ENCODE measurements around the gene FAM89B.

Gene FAM89B

GRCh38 chr11:65586676-65587075 is 14.3 kb downstream of the FAM89B start:
- DNase-seq (ENCODE audit: extremely low read depth in 1 of 2, low read depth in 1 of 2) = no peak

DNA sequence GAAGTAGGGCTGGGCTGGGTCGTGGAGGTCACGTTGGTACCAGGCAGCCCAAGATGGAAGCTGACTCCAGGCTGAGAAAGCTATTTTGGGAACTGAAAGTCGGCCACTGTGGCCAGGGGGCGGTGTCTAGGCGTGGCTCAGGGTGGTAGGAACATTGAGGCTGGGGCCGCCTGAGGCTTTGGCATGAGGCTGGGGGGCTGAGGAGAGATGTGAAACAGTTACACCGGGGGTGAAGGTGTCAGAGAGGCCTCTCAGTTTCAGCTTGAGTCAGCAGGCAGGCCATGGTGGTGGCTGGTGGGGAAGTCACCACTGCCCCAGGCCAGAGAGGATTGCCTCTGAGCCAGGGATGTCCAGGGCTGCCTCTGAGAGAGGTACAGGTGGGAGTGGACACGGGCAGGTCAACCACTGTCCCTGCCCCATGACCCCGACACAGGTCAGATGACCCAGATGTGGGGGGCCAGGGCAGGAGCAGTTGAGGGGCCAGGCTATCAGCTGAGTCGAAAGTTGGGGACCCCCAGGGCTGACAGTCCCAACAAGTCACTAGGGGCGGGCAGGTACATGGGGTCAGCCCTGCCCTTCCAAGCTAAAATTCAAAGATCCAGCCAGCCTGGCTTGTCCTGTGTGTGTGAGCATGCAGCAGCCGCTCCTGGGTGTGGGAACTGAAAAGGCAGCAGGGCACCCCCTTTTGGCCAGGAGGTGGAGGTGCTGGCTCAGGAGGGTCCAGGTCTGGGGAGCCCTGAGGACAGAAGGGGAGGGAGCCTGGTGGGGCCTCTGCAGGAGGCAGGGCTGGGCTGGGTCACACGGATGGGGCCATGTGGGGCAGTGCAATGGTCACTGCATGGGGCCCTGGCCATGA is 16.1 kb downstream of the FAM89B start:
- DNase-seq (ENCODE audit: extremely low read depth in 1 of 2, low read depth in 1 of 2) = peak; percentile 77 to 82

DNA sequence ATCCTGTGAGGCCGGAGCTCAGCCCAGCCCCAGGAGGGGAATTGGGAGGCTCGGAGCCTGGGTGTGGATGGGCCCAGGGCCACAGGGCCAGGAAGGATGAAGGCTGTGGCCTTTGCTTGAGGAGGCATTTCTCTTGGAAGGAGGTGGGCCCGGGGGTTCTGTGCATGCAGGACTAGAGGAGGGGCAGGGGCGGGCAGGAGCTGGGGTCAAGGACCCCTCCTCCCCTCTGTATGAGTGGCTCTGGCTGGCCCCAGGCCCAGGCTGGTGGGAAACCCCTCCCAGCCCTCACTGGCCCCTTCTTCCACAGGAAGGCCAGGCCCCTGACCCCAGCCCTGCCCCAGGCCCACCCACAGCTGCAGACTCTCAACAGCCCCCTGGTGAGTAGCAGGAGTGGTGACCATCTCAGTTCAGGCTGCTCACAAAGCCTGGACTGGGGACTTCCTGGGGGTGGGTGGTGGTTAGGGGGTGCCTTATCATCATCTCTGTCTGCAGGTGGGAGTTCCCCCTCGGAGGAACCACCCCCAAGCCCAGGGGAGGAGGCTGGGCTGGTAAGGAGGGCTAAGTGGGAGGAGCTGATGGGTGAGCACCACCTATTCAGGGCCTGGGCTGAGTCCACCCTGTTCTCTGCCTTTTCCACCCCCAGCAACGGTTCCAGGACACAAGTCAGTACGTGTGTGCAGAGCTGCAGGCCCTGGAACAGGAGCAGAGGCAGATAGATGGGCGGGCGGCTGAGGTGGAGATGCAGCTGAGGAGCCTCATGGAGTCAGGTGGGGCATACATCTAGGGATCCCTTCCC is 17.3 kb downstream of the FAM89B start:
- DNase-seq (ENCODE audit: extremely low read depth in 1 of 2, low read depth in 1 of 2) = peak in 1 of 2 donors; percentile 67

DNA sequence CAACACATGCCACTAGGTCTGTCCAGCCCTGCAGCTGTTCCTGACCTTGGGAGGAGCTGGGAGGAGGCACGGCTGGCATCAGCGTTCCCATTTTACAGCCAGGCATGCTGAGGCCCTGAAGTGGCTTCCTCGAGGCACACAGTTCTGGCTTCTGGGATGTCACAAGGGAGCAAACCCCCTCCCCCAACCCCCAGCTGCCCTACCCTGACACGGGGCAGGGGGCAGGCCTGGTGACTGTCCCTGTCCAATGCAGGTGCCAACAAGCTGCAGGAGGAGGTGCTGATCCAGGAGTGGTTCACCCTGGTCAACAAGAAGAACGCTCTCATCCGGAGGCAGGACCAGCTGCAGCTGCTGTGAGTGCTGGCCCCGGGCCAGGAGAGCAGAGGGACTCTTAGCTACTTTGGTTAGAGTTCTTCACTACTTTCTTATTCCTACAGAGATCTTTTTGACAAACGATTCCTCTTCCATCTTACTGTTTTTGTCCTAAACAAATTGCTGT is 18.0 kb downstream of the FAM89B start:
- DNase-seq (ENCODE audit: extremely low read depth in 1 of 2, low read depth in 1 of 2) = no peak

GRCh38 chr11:65591939-65592857 is 19.9 kb downstream of the FAM89B start:
- no peak for DNase-seq (ENCODE audit: extremely low read depth in 1 of 2, low read depth in 1 of 2)

DNA sequence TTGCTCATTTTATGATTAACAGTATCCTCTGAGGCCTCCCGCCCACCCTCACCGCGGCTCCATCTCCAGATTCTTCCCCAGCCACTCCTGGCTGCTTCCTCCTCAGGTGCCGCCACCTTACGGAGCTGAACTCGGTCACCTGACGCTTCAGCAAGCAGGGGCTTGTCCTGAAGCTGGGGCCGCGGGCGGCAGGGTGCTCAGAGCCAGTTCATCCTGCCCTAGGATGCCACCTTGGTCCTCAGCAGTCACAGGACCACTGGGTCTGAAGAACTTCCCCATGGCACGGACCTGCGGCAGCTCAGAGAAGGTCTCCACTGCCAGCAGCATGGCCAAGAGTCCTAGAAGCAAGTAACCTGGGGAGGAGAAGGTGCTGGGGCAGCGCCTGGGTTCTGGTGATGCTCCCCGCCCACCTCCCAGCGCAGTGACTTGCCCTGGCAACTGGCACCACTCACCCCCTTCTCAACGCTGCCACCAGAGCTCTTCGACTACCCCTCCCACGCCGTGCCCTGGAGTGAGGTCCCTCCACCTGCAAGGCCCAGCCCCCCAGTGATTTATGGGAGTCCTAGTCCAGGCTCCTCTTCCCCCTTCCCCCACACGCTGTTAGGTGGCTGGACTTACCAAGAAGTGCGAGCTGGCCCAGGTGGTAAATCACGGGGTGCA is 20.6 kb downstream of the FAM89B start:
- no peak for DNase-seq (ENCODE audit: extremely low read depth in 1 of 2, low read depth in 1 of 2)

GRCh38 chr11:65593518-65594414 is 21.4 kb downstream of the FAM89B start:
- DNase-seq (ENCODE audit: extremely low read depth in 1 of 2, low read depth in 1 of 2) = no peak

DNA sequence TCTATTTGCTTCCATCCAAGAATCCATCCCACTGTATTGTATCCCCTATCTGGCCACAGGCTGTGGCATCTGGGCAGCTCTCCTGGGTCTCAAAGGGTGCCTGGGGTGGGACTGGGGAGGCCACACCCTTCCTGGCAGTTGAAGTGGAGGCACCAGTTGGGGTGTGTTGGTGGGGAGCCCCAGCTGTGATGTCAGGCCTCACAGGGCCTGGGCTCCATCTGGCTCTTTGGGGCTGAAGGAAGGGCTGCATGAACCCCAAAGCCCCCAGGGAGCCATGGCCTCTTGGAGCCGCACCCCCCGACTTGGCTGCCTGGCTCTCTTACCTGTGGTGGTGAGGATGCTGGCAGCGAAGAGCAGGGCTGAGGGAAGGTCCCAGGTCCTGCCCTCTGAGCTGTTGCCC is 22.8 kb downstream of the FAM89B start:
- no peak for DNase-seq (ENCODE audit: extremely low read depth in 1 of 2, low read depth in 1 of 2)

- no peak for DNase-seq (ENCODE audit: extremely low read depth in 1 of 2, low read depth in 1 of 2)
Observed at GRCh38 chr11:65595543-65596281, 23.4 kb downstream of the FAM89B start, which contains the start of gene KCNK7. Gene KCNK7, minus strand, starts transcription at chr11:65595800. Its CDS starts 28 bp downstream, at chr11:65595772.

DNA sequence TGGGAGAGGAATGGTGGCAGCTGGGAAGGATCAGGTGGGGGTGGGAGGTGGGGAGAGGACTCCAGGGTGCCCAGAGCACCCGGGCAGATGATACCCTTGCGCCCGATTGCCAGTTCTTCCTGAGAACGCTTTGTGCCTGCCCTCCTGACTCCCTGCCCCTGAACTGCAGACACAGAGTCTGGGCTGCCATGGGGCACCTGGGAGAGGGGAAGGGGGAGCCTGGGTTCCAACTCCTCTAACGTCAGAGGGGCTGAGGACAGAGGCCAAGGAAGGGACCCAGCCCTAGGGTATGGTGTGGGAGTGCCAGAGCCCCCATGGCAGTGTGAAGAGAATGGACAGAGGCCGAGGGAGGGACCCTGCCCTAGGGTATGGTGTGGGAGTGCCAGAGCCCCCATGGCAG is 24.2 kb downstream of the FAM89B start:
- DNase-seq (ENCODE audit: extremely low read depth in 1 of 2, low read depth in 1 of 2) = no peak

DNA sequence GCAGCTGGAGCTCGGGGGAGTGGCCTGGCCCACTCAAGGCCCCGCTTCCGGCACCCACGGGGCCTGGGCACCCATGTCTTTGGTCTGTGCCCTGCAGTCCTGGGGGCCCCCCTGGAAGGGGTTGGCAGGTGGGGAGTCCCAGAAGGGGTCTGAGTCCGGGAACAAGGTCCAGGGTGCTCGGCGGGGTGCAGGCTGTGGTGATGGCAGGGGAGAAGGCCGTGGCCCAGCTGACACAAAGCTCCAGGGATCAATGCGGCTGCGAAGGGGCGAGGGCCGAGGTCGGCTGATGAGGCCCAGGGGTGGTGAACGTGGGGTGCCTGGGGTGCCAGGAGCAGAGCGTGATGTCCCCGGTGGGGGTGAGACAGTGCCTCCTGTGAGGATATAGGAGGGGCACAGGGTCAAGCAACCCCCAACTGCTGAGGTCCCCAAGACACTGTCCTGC is 25.9 kb downstream of the FAM89B start:
- DNase-seq (ENCODE audit: extremely low read depth in 1 of 2, low read depth in 1 of 2) = no peak

DNA sequence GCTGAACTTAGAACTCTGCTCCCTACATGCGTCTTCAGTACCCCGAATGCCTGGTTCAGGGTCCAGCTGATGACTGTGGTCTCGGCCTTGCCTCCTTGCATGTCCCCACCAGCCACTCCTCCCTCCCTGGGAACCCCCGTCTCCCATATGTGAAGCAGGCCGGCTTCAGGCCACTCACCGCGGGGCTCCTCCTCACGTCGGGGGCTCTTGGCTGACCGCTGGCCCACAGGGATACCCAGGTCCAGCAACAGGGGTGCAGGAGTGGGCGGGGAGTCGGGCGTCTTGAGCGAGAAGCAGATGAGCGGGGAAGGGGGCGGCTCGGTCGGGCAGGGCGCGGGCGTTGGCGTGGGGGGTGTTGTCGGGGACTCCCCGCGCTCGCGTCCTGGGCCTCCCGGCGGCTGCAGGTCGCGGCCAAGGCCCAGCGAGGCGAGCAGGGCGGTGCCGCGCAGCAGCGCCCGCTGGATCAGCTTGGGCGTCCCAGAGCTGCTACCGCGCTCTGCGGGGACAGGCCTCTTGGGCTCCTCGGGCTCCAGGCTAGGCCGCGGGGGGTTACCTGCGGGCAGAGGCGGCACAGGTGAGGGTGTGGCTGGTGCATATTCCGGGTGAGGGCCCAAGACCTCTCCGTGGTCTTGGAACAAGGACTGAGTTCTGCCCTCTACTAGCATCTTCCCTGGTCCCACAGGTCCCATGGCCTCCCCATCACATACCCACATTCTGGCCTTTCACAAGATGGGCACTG is 27.0 kb downstream of the FAM89B start:
- DNase-seq (ENCODE audit: extremely low read depth in 1 of 2, low read depth in 1 of 2) = no peak

- no peak for DNase-seq (ENCODE audit: extremely low read depth in 1 of 2, low read depth in 1 of 2)
Observed at GRCh38 chr11:65599955-65600246, 27.6 kb downstream of the FAM89B start.

GRCh38 chr11:65604258-65604657 is 31.9 kb downstream of the FAM89B start:
- no peak for DNase-seq (ENCODE audit: extremely low read depth in 1 of 2, low read depth in 1 of 2)

GRCh38 chr11:65606876-65607613 is 34.7 kb downstream of the FAM89B start:
- DNase-seq (ENCODE audit: extremely low read depth in 1 of 2, low read depth in 1 of 2) = no peak

- DNase-seq (ENCODE audit: extremely low read depth in 1 of 2, low read depth in 1 of 2) = no peak
Observed at GRCh38 chr11:65607614-65608426, 35.5 kb downstream of the FAM89B start.

Measured in stimulated activated CD8-positive, alpha-beta memory T cell treated with anti-CD3 and anti-CD28 coated beads, Interleukin-7, amount 100 ng/mL, for 48 hours (primary cell).